ENCODE data around the gene PRPF39. TPM values are rescaled to one million over a fixed set of nuclear protein-coding genes. Genes with fewer than 3 reads are reported as not detected.

Gene PRPF39
- total RNA-seq, 1 experiment from 2014 or later, result 59.8 TPM

DNA sequence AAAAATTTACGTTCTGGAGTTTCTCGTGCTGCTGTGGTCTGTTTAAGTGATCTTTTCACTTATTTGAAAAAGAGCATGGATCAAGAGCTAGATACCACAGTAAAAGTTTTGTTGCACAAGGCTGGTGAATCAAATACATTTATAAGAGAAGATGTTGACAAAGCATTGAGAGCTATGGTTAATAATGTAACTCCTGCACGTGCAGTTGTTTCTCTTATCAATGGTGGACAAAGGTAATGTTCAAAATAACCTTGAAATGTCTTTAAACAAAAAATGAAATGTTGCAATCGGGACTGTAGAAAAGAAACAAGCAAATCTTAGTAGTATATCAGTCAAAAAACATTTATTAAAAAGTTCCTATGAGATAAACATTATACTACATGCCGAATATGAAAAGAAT, 39.3 kb upstream of the PRPF39 start:
- no peak overlapping the region for H2BK15ac ChIP-seq (ENCODE audit: low read depth, low read length)
- TF ChIP-seq, protein P1, sequence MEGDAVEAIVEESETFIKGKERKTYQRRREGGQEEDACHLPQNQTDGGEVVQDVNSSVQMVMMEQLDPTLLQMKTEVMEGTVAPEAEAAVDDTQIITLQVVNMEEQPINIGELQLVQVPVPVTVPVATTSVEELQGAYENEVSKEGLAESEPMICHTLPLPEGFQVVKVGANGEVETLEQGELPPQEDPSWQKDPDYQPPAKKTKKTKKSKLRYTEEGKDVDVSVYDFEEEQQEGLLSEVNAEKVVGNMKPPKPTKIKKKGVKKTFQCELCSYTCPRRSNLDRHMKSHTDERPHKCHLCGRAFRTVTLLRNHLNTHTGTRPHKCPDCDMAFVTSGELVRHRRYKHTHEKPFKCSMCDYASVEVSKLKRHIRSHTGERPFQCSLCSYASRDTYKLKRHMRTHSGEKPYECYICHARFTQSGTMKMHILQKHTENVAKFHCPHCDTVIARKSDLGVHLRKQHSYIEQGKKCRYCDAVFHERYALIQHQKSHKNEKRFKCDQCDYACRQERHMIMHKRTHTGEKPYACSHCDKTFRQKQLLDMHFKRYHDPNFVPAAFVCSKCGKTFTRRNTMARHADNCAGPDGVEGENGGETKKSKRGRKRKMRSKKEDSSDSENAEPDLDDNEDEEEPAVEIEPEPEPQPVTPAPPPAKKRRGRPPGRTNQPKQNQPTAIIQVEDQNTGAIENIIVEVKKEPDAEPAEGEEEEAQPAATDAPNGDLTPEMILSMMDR (conservative IDR thresholded peaks at IDR 0.05), result no peak
- H3K9ac ChIP-seq (ENCODE audit: extremely low read depth, insufficient read length, low read length), result no peak overlapping the region
- no peak overlapping the region for H3K27ac ChIP-seq (ENCODE audit: insufficient read length, low read depth, low read length)
- H2BK5ac ChIP-seq (ENCODE audit: insufficient read length, low read length), result no peak overlapping the region
- H3K36me3 Mint-ChIP-seq (ENCODE audit: insufficient read depth in 1 of 3, low read depth in 3 of 3), result peaks cover 6 to 32% (median 24%) of the 10 kb centered on the region in 3 experiments; a peak in 6 of 7 replicates
- H3K4me1 ChIP-seq (ENCODE audit: insufficient read depth, low read length), result no peaks in the 10 kb centered on the region
- no peak overlapping the region for H3K23ac ChIP-seq (ENCODE audit: insufficient read length, low read depth, low read length)
- no peak overlapping the region for H3K4me3 Mint-ChIP-seq
- no peaks in the 10 kb centered on the region for H3K27me3 Mint-ChIP-seq (ENCODE audit: low read depth)
- no peaks in the 10 kb centered on the region for H3K27me3 ChIP-seq (ENCODE audit: insufficient read depth, low read length)
- DNase-seq, result no peak
- H3K23me2 ChIP-seq (ENCODE audit: insufficient read length, low read depth, low read length, poor library complexity, severe bottlenecking), result no peaks in the 10 kb centered on the region
- no CpG with 5 or more reads among the region's 5 CpGs for WGBS (ENCODE audit: extremely low coverage, insufficient read length, low lambda C conversion rate)
- H4K20me1 ChIP-seq (ENCODE audit: control insufficient read depth, insufficient read depth, insufficient read length), result no peaks in the 10 kb centered on the region
- no peak overlapping the region for H2BK20ac ChIP-seq (ENCODE audit: low read depth, low read length, poor library complexity, severe bottlenecking)
- peaks cover under 1% of the 10 kb centered on the region for H3K9me3 ChIP-seq (ENCODE audit: control insufficient read depth, low read depth, low read length)
- no peaks in the 10 kb centered on the region for H3K79me1 ChIP-seq (ENCODE audit: insufficient read depth, low read depth, low read length, poor library complexity, severe bottlenecking)
- no peak overlapping the region for H3K4me2 ChIP-seq (ENCODE audit: insufficient read depth, insufficient read length, low read length)
- H2BK120ac ChIP-seq (ENCODE audit: low read depth, low read length, poor library complexity, severe bottlenecking), result no peak overlapping the region
- H3K4me1 Mint-ChIP-seq, result no peaks in the 10 kb centered on the region
- no peak overlapping the region for H3K27ac Mint-ChIP-seq
- no peak overlapping the region for H3K14ac ChIP-seq (ENCODE audit: insufficient read depth, low read length)
- no peak overlapping the region for H3T11ph ChIP-seq (ENCODE audit: low read length)
- no peak overlapping the region for H3K56ac ChIP-seq (ENCODE audit: insufficient read length, low read depth, low read length)
- H4K5ac ChIP-seq (ENCODE audit: insufficient read length, low read depth, low read length), result no peak overlapping the region
- H4K8ac ChIP-seq (replicated peaks; ENCODE audit: insufficient read length, low read depth, low read length), result no peak overlapping the region
- no peaks in the 10 kb centered on the region for H3K9me3 Mint-ChIP-seq
- H3K79me2 ChIP-seq (ENCODE audit: insufficient read depth, low read length), result no peaks in the 10 kb centered on the region
- no peak overlapping the region for H2AFZ ChIP-seq (ENCODE audit: low read length)
- no peak overlapping the region for H3K4ac ChIP-seq (ENCODE audit: low read depth, low read length)
- H2AK5ac ChIP-seq (ENCODE audit: insufficient read length, low read length), result no peak overlapping the region
- no peak overlapping the region for H2BK12ac ChIP-seq (ENCODE audit: insufficient read length, low read depth, low read length)
- H3K18ac ChIP-seq (ENCODE audit: insufficient read length, low read depth, low read length), result no peak overlapping the region
- H4K91ac ChIP-seq (ENCODE audit: insufficient read length, low read depth, low read length), result no peak overlapping the region

Data from H9 (cell line).